ENCODE results near the gene MYO1G. TPM values are rescaled to one million over a fixed set of nuclear protein-coding genes. Genes with fewer than 3 reads are reported as not detected.

The MYO1G gene
- total RNA-seq, 1 experiment from 2014 or later = 0.57 TPM

DNA sequence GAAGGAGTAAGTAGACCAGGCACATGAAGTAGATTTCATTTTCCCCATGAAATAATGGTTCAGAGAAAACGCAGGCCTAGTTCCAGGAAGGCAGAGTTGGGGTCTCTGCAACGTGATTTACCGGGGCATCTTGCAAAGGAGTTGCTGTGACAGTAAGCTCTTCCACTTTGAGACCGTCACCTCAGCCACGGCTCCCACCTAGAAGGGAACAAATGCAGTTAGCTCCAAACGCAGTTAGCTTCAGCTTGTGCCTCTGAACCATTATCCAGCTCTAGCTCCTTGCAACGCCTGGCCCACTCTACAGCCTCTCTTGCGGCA lies 7.0 kb upstream of the MYO1G start:
- H3K9ac ChIP-seq (ENCODE audit: extremely low read depth, insufficient read length, low read length) = peak overlapping the region; percentile 99
- Mint-ChIP-seq H3K4me1 (peaks cover 27 to 33% of the 10 kb centered on the region in 2 experiments), H3K9me3 (no peaks in the 10 kb centered on the region; a peak in 1 of 5 replicates), H3K4me3 (peak overlapping the region; percentile 96 to 99), H3K27me3 (ENCODE audit: low read depth) (no peaks in the 10 kb centered on the region; the same call in 1 of the 2 replicates), H3K36me3 (ENCODE audit: insufficient read depth in 1 of 3, low read depth in 3 of 3) (peaks cover 36 to 54% (median 40%) of the 10 kb centered on the region in 3 experiments), H3K27ac (peak overlapping the region; percentile 99 to 100 (median 100))
- H4K8ac ChIP-seq (replicated peaks; ENCODE audit: insufficient read length, low read depth, low read length) = peak overlapping the region; percentile 95
- H3K14ac ChIP-seq (ENCODE audit: insufficient read depth, low read length) = peak overlapping the region; percentile 95
- H2AFZ ChIP-seq (ENCODE audit: low read length) = no peak overlapping the region
- DNase-seq = no peak
- H3K79me2 ChIP-seq (ENCODE audit: insufficient read depth, low read length) = peaks cover 13% of the 10 kb centered on the region; the same call in 1 of the 2 replicates
- H3K27ac ChIP-seq (ENCODE audit: insufficient read length, low read depth, low read length) = peak overlapping the region; percentile 15
- H3K56ac ChIP-seq (ENCODE audit: insufficient read length, low read depth, low read length) = peak overlapping the region; percentile 15
- H3K27me3 ChIP-seq (ENCODE audit: insufficient read depth, low read length) = no peaks in the 10 kb centered on the region
- no peak overlapping the region for H2BK15ac ChIP-seq (ENCODE audit: low read depth, low read length)
- peak overlapping the region; percentile 92 for H3K4me2 ChIP-seq (ENCODE audit: insufficient read depth, insufficient read length, low read length)
- H3K4me1 ChIP-seq (ENCODE audit: insufficient read depth, low read length) = no peaks in the 10 kb centered on the region
- no peak overlapping the region for H2BK20ac ChIP-seq (ENCODE audit: low read depth, low read length, poor library complexity, severe bottlenecking)
- WGBS (ENCODE audit: extremely low coverage, insufficient read length, low lambda C conversion rate) = no CpG with 5 or more reads among the region's 8 CpGs
- peak overlapping the region; percentile 15 for H2AK5ac ChIP-seq (ENCODE audit: insufficient read length, low read length)
- peaks cover 4% of the 10 kb centered on the region for H3K79me1 ChIP-seq (ENCODE audit: insufficient read depth, low read depth, low read length, poor library complexity, severe bottlenecking)
- H2BK5ac ChIP-seq (ENCODE audit: insufficient read length, low read length) = peak overlapping the region; percentile 61
- peak overlapping the region; percentile 61 for H3K18ac ChIP-seq (ENCODE audit: insufficient read length, low read depth, low read length)
- no peak overlapping the region for H3T11ph ChIP-seq (ENCODE audit: low read length)
- H3K23ac ChIP-seq (ENCODE audit: insufficient read length, low read depth, low read length) = no peak overlapping the region
- H3K9me3 ChIP-seq (ENCODE audit: control insufficient read depth, low read depth, low read length) = no peaks in the 10 kb centered on the region
- TF ChIP-seq, protein P1, sequence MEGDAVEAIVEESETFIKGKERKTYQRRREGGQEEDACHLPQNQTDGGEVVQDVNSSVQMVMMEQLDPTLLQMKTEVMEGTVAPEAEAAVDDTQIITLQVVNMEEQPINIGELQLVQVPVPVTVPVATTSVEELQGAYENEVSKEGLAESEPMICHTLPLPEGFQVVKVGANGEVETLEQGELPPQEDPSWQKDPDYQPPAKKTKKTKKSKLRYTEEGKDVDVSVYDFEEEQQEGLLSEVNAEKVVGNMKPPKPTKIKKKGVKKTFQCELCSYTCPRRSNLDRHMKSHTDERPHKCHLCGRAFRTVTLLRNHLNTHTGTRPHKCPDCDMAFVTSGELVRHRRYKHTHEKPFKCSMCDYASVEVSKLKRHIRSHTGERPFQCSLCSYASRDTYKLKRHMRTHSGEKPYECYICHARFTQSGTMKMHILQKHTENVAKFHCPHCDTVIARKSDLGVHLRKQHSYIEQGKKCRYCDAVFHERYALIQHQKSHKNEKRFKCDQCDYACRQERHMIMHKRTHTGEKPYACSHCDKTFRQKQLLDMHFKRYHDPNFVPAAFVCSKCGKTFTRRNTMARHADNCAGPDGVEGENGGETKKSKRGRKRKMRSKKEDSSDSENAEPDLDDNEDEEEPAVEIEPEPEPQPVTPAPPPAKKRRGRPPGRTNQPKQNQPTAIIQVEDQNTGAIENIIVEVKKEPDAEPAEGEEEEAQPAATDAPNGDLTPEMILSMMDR (conservative IDR thresholded peaks at IDR 0.05) = no peak
- no peaks in the 10 kb centered on the region for H4K20me1 ChIP-seq (ENCODE audit: control insufficient read depth, insufficient read depth, insufficient read length)
- peak overlapping the region; percentile 3; the same call in 1 of the 2 replicates for H3K4ac ChIP-seq (ENCODE audit: low read depth, low read length)
- H2BK120ac ChIP-seq (ENCODE audit: low read depth, low read length, poor library complexity, severe bottlenecking) = no peak overlapping the region
- H3K23me2 ChIP-seq (ENCODE audit: insufficient read length, low read depth, low read length, poor library complexity, severe bottlenecking) = peaks cover 3% of the 10 kb centered on the region
- H4K91ac ChIP-seq (ENCODE audit: insufficient read length, low read depth, low read length) = peak overlapping the region; percentile 7
- H2BK12ac ChIP-seq (ENCODE audit: insufficient read length, low read depth, low read length) = no peak overlapping the region
- peak overlapping the region; percentile 87 for H4K5ac ChIP-seq (ENCODE audit: insufficient read length, low read depth, low read length)

Data from H9 (cell line).